Measurements from ENCODE around the gene SFRP2. TPM values are rescaled to one million over a fixed set of nuclear protein-coding genes. Genes with fewer than 3 reads are reported as not detected.

The SFRP2 gene
- total and polyA plus RNA-seq, 10 of the 15 experiments (the other 5 are each of a cell fraction or from before 2014, with no cell fraction given) = 0.11 to 0.33 (median 0.16) TPM; not detected in 7

DNA sequence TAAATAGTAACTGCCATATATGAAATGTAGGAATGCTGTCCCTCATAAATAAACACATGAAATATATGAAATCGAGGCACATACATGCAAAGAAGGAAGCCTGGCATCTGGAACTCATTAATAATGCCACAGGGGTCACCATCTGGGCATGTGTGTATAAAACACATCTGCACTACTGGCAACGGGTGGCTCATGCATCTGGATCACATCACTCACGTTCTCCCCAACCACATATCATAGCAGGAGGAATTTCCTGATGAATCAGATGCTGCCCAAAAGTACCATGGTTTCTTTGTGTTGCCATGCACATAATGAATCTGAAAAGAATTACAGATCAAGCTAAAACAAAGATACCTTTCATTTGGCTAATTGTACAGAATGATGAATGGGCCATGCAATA is 57.6 kb downstream of the SFRP2 start:
- POLR2A ChIA-PET = interaction anchor here (0.5 kb wide), 1 partner anchor 207 kb away, joined by 4 read pairs; no protein-coding TSS in a partner anchor
- no peak for FAIRE-seq

More for the DNA sequence above, 57.6 kb downstream of the SFRP2 start:
- Histone ChIP-seq H3K79me2 (ENCODE audit: control insufficient read depth, insufficient read depth, low read length) (no peaks in the 10 kb centered on the region), H3K27me3 (replicated peaks in 1 of 2; ENCODE audit: control insufficient read depth in 2 of 2, insufficient read depth in 2 of 2, low read length in 1 of 2) (0 out of 4 replicates have a peak, but pooled peaks cover 0 to 4% of the 10 kb centered on the region in 2 experiments), H3K9ac (ENCODE audit: control insufficient read depth, insufficient read depth, low read length) (no peak overlapping the region), H4K20me1 (ENCODE audit: control insufficient read depth, insufficient read depth) (no peaks in the 10 kb centered on the region), H3K27ac (ENCODE audit: control insufficient read depth, insufficient read depth) (no peak overlapping the region), H3K9me3 (replicated peaks; ENCODE audit: control insufficient read depth, insufficient read depth, low read length) (no peaks in the 10 kb centered on the region), H3K4me3 (no peak overlapping the region), H3K4me2 (ENCODE audit: control insufficient read depth, insufficient read depth) (no peak overlapping the region), H3K36me3 (ENCODE audit: control insufficient read depth in 2 of 2, insufficient read depth in 2 of 2, low read length in 1 of 2) (no peaks in the 10 kb centered on the region), H2AFZ (ENCODE audit: control insufficient read depth, low read depth, low read length) (no peak overlapping the region), H3K4me1 (ENCODE audit: control insufficient read depth, insufficient read depth, low read length) (peaks cover 12% of the 10 kb centered on the region; the same call in 1 of the 2 replicates)
- no TSS peak for BruUV-seq (replicated peaks)
- ChIA-PET RAD21 (ENCODE audit: unreplicated experiment) (no interaction called here), SMC1A (ENCODE audit: uncharacterized antibody, unreplicated experiment) (interaction anchor here (3.5 kb wide), 1 partner anchor 12 kb away, joined by 14 read pairs; no protein-coding TSS in a partner anchor), CTCF (no interaction called here)
- DNase-seq (ENCODE audit: low read depth, low spot score) (no peak), ATAC-seq (no peak)
- TF ChIP-seq GATAD2B (conservative IDR thresholded peaks at IDR 0.05; ENCODE audit: low read depth) (no peak), CBFB (IDR thresholded peaks at IDR 0.05; ENCODE audit: low read depth) (no peak), HDAC6 (IDR thresholded peaks at IDR 0.05; ENCODE audit: unreplicated experiment) (no peak), LARP7 (IDR thresholded peaks at IDR 0.05) (no peak), EP300 (IDR thresholded peaks at IDR 0.05; ENCODE audit: borderline replicate concordance in 1 of 2, control insufficient read depth in 1 of 2, low read depth in 2 of 2, low read length in 2 of 2) (no peak), NFYB (IDR thresholded peaks at IDR 0.05; ENCODE audit: insufficient read depth, low read depth, low read length) (no peak), CHD2 (IDR thresholded peaks at IDR 0.05; ENCODE audit: borderline replicate concordance, low read depth, low read length) (no peak), SIX5 (IDR thresholded peaks at IDR 0.05; ENCODE audit: low read depth, low read length, severe bottlenecking) (no peak), EZH2 (IDR thresholded peaks at IDR 0.05; ENCODE audit: borderline replicate concordance, control insufficient read depth, low read depth, low read length) (no peak), SP1 (IDR thresholded peaks at IDR 0.05; ENCODE audit: low read depth, low read length) (no peak), RFX5 (IDR thresholded peaks at IDR 0.05; ENCODE audit: low read depth, low read length) (no peak)
- TF ChIP-seq, protein P1, sequence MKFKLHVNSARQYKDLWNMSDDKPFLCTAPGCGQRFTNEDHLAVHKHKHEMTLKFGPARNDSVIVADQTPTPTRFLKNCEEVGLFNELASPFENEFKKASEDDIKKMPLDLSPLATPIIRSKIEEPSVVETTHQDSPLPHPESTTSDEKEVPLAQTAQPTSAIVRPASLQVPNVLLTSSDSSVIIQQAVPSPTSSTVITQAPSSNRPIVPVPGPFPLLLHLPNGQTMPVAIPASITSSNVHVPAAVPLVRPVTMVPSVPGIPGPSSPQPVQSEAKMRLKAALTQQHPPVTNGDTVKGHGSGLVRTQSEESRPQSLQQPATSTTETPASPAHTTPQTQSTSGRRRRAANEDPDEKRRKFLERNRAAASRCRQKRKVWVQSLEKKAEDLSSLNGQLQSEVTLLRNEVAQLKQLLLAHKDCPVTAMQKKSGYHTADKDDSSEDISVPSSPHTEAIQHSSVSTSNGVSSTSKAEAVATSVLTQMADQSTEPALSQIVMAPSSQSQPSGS (IDR thresholded peaks at IDR 0.05; ENCODE audit: low read length) = no peak
- in situ Hi-C loops (cut with MboI) (no loop called here), intact Hi-C loops (cut with micrococcal nuclease; ENCODE audit: unreplicated experiment) (no loop called here)
- 4% methylated on average over 3 of the region's 3 CpGs for WGBS (ENCODE audit: insufficient coverage, insufficient replicate concordance, low lambda C conversion rate, missing lambda C conversion rate)

Other genes with a start within 250 kb of the SFRP2 start
- under 0.01 TPM in 1 of 2 replicates, not detected in the other for gene TLR2, start 104.8 kb downstream of the SFRP2 start, total RNA-seq (2014; rRNA removed)
- gene TLR2, start 104.8 kb downstream of the SFRP2 start, total RNA-seq (2014; rRNA removed; fragmentation: Illumina TruSeq; extraction: Trizol) = 0.09 TPM in 1 of 2 replicates, not detected in the other
- 0.08 TPM in 1 of 2 replicates, not detected in the other for gene TLR2, start 104.8 kb downstream of the SFRP2 start, total RNA-seq (2021)
- 0.05 and 0.13 TPM in 2 replicates for gene TLR2, start 104.8 kb downstream of the SFRP2 start, polyA plus RNA-seq (2011; rRNA removed)
- 0.07 TPM in 1 of 2 replicates, not detected in the other for gene TLR2, start 104.8 kb downstream of the SFRP2 start, polyA plus RNA-seq (2014; fragmentation: Illumina TruSeq; extraction: Trizol)
- gene TLR2, start 104.8 kb downstream of the SFRP2 start, polyA plus RNA-seq (2014; fragmentation: Nextera tagmentation; extraction: Ambion mirVana) = under 1 TPM; 0.04 to 0.19 TPM
- gene TLR2, start 104.8 kb downstream of the SFRP2 start, polyA plus RNA-seq (2014; rRNA removed) = not detected in 2 replicates
- not detected for gene TLR2, start 104.8 kb downstream of the SFRP2 start, polyA plus RNA-seq (2016; fragmentation: Nextera tagmentation; extraction: Ambion mirVana)
- not detected in 2 replicates for gene RNF175, start 29.1 kb downstream of the SFRP2 start, total RNA-seq (2014; rRNA removed)
- gene RNF175, start 29.1 kb downstream of the SFRP2 start, total RNA-seq (2014; rRNA removed; fragmentation: Illumina TruSeq; extraction: Trizol) = not detected in 2 replicates
- gene RNF175, start 29.1 kb downstream of the SFRP2 start, total RNA-seq (2021) = not detected in 2 replicates
- gene RNF175, start 29.1 kb downstream of the SFRP2 start, polyA plus RNA-seq (2011; rRNA removed) = not detected in 2 replicates
- gene RNF175, start 29.1 kb downstream of the SFRP2 start, polyA plus RNA-seq (2014; fragmentation: Illumina TruSeq; extraction: Trizol) = not detected in 2 replicates
- not detected for gene RNF175, start 29.1 kb downstream of the SFRP2 start, polyA plus RNA-seq (2014; fragmentation: Nextera tagmentation; extraction: Ambion mirVana)
- not detected in 2 replicates for gene RNF175, start 29.1 kb downstream of the SFRP2 start, polyA plus RNA-seq (2014; rRNA removed)
- not detected for gene RNF175, start 29.1 kb downstream of the SFRP2 start, polyA plus RNA-seq (2016; fragmentation: Nextera tagmentation; extraction: Ambion mirVana)